Neural progenitor cell (in vitro differentiated cells): ENCODE data around the gene FBF1. TPM values are rescaled to one million over a fixed set of nuclear protein-coding genes. Genes with fewer than 3 reads are reported as not detected.

ENCODE experiments used
- DNase-seq: peaks from one replicate; pipeline ENCODE4 v3.0.0-alpha.2; 2016; ENCODE audit warnings: low spot score
- H2AFZ ChIP-seq: fragments of 200-600 bp; sonication (generic); replicated peaks from 2 replicates; pipeline ENCODE4 v1.6.1; 2016; ENCODE audit warnings: antibody characterized with exemption
- H3F3A ChIP-seq: fragments of 200-600 bp; sonication (generic); 2 replicates; pipeline ENCODE4 v1.6.1; 2016; ENCODE audit warnings: antibody characterized with exemption, low read depth
- H3K27ac ChIP-seq: fragments of 200-600 bp; sonication (generic); 2 replicates; pipeline ENCODE4 v1.5.1; 2016; ENCODE audit warnings: mild to moderate bottlenecking
- H3K27me3 ChIP-seq: fragments of 200-600 bp; sonication (generic); 2 replicates; pipeline ENCODE4 v1.6.1; 2016; ENCODE audit warnings: mild to moderate bottlenecking, moderate library complexity
- H3K36me3 ChIP-seq: fragments of 200-600 bp; sonication (generic); 2 replicates; pipeline ENCODE4 v1.5.1; 2016
- H3K4me1 ChIP-seq: fragments of 200-600 bp; sonication (generic); 2 replicates; pipeline ENCODE4 v1.6.1; 2016; ENCODE audit warnings: mixed run types
- H3K4me2 ChIP-seq: fragments of 200-600 bp; sonication (generic); 2 replicates; pipeline ENCODE4 v1.6.1; 2016
- H3K4me3 ChIP-seq: fragments of 200-600 bp; sonication (generic); 2 replicates; pipeline ENCODE4 v1.5.1; 2016
- H3K79me2 ChIP-seq: fragments of 200-600 bp; sonication (generic); 2 replicates; pipeline ENCODE4 v1.6.1; 2016; ENCODE audit warnings: low read depth
- H3K9ac ChIP-seq: fragments of 200-600 bp; sonication (generic); 2 replicates; pipeline ENCODE4 v1.6.1; 2016
- H3K9me3 ChIP-seq: fragments of 200-600 bp; sonication (generic); 2 replicates; pipeline ENCODE4 v1.5.1; 2016; ENCODE audit warnings: low read depth
- H4K20me1 ChIP-seq: fragments of 200-600 bp; sonication (generic); 2 replicates; pipeline ENCODE4 v1.6.1; 2016; ENCODE audit warnings: low read depth
- H3K27ac Mint-ChIP-seq: 3 replicates; pipeline ENCODE4 v1.8.0; 2021; ENCODE audit warnings: mixed read lengths
- H3K27me3 Mint-ChIP-seq: 2 replicates; pipeline ENCODE4 v1.8.0; 2022; ENCODE audit warnings: low read depth, mild to moderate bottlenecking, inconsistent platforms, moderate library complexity, mixed read lengths; ENCODE audit not compliant: insufficient read depth
- H3K36me3 Mint-ChIP-seq: 3 replicates; pipeline ENCODE4 v1.8.0; 2021; ENCODE audit warnings: mixed read lengths
- H3K4me1 Mint-ChIP-seq: 3 replicates; pipeline ENCODE4 v1.8.0; 2021; ENCODE audit warnings: mixed read lengths
- H3K4me3 Mint-ChIP-seq: 3 replicates; pipeline ENCODE4 v1.8.0; 2021; ENCODE audit warnings: mild to moderate bottlenecking, moderate library complexity, mixed read lengths
- H3K9me3 Mint-ChIP-seq: 3 replicates; pipeline ENCODE4 v1.8.0; 2020; ENCODE audit warnings: mixed read lengths
- CTCF ChIP-seq: fragments of 200-600 bp; sonication (generic); IDR thresholded peaks from 2 replicates; pipeline ENCODE4 v1.5.1; 2017; ENCODE audit warnings: antibody characterized with exemption, mild to moderate bottlenecking
- EZH2 ChIP-seq: fragments of 200-600 bp; sonication (generic); IDR thresholded peaks from 2 replicates; pipeline ENCODE4 v1.6.1; 2017; ENCODE audit warnings: antibody characterized with exemption, mild to moderate bottlenecking, moderate library complexity
- EZH2phosphoT487 ChIP-seq: fragments of 200-600 bp; sonication (generic); IDR thresholded peaks from 2 replicates; pipeline ENCODE4 v1.6.1; 2017; ENCODE audit warnings: antibody characterized with exemption
- total RNA-seq: library from RNA; depleted of rRNA; stranded (reverse); fragments of >200 nt; gene quantifications from 2 replicates; pipeline ENCODE4 v1.2.3, GENCODE V29; 2015; ENCODE audit warnings: low replicate concordance

FBF1 gene
- total RNA-seq, 1 donor from 2014 or later: 11.2 TPM

GRCh38 chr17:75943491-75943890, 2.6 kb upstream of the FBF1 start:
- H3K27me3 Mint-ChIP-seq: peaks cover 2% of the 10 kb centered on the region
- H3K27ac Mint-ChIP-seq: no peak overlapping the region
- no peaks in the 10 kb centered on the region for H3K9me3 Mint-ChIP-seq
- H3K4me2 ChIP-seq: no peak overlapping the region
- H4K20me1 ChIP-seq: no peaks in the 10 kb centered on the region
- TF ChIP-seq CTCF (no peak), EZH2 (no peak), EZH2phosphoT487 (no peak)
- H3K9ac ChIP-seq: no peak overlapping the region
- H2AFZ ChIP-seq: no peak overlapping the region
- no peak overlapping the region for H3K27ac ChIP-seq
- no peaks in the 10 kb centered on the region for H3K36me3 ChIP-seq
- H3K4me1 Mint-ChIP-seq: peaks cover 15% of the 10 kb centered on the region
- H3F3A ChIP-seq: peaks cover 9% of the 10 kb centered on the region
- no peaks in the 10 kb centered on the region for H3K27me3 ChIP-seq
- H3K9me3 ChIP-seq: no peaks in the 10 kb centered on the region
- no peak overlapping the region for H3K4me3 ChIP-seq
- no peak for DNase-seq
- no peaks in the 10 kb centered on the region for H3K79me2 ChIP-seq
- H3K4me1 ChIP-seq: peaks cover 8% of the 10 kb centered on the region
- no peak overlapping the region for H3K4me3 Mint-ChIP-seq
- H3K36me3 Mint-ChIP-seq: peaks cover 5% of the 10 kb centered on the region

GRCh38 chr17:75942473-75942872, 1.6 kb upstream of the FBF1 start:
- Mint-ChIP-seq H3K27ac (no peak overlapping the region), H3K4me3 (no peak overlapping the region)
- no peak overlapping the region for H3K27ac ChIP-seq

GRCh38 chr17:75941442-75941819, 589 bp upstream of the FBF1 start:
- Mint-ChIP-seq H3K36me3 (peaks cover 6% of the 10 kb centered on the region), H3K9me3 (no peaks in the 10 kb centered on the region), H3K4me1 (peaks cover 15% of the 10 kb centered on the region), H3K27me3 (peaks cover 8% of the 10 kb centered on the region), H3K27ac (peak overlapping the region; percentile 21), H3K4me3 (peak overlapping the region; percentile 96)
- no peak overlapping the region for H2AFZ ChIP-seq
- peak overlapping the region; percentile 65 for H3K4me3 ChIP-seq
- TF ChIP-seq CTCF (no peak), EZH2phosphoT487 (no peak), EZH2 (no peak)
- peaks cover 8% of the 10 kb centered on the region for H3K4me1 ChIP-seq
- H3K36me3 ChIP-seq: no peaks in the 10 kb centered on the region
- H3K9ac ChIP-seq: no peak overlapping the region
- peaks cover 9% of the 10 kb centered on the region for H3F3A ChIP-seq
- DNase-seq: no peak
- H3K27ac ChIP-seq: no peak overlapping the region
- H3K79me2 ChIP-seq: no peaks in the 10 kb centered on the region
- H4K20me1 ChIP-seq: no peaks in the 10 kb centered on the region
- H3K27me3 ChIP-seq: no peaks in the 10 kb centered on the region
- H3K4me2 ChIP-seq: peak overlapping the region; percentile 71
- H3K9me3 ChIP-seq: no peaks in the 10 kb centered on the region

More at GRCh38 chr17:75942473-75942872, 1.6 kb upstream of the FBF1 start:
- H4K20me1 ChIP-seq: no peaks in the 10 kb centered on the region
- no peaks in the 10 kb centered on the region for H3K9me3 Mint-ChIP-seq
- H3K79me2 ChIP-seq: no peaks in the 10 kb centered on the region
- H2AFZ ChIP-seq: no peak overlapping the region
- no peak for TF ChIP-seq EZH2phosphoT487
- TF ChIP-seq EZH2: no peak
- TF ChIP-seq CTCF: no peak
- H3K4me2 ChIP-seq: no peak overlapping the region
- no peaks in the 10 kb centered on the region for H3K9me3 ChIP-seq
- H3K4me1 ChIP-seq: peaks cover 8% of the 10 kb centered on the region
- peaks cover 6% of the 10 kb centered on the region for H3K27me3 Mint-ChIP-seq
- no peaks in the 10 kb centered on the region for H3K36me3 ChIP-seq
- DNase-seq: no peak
- H3K27me3 ChIP-seq: no peaks in the 10 kb centered on the region
- no peak overlapping the region for H3K4me3 ChIP-seq
- no peak overlapping the region for H3K9ac ChIP-seq
- H3K4me1 Mint-ChIP-seq: peaks cover 15% of the 10 kb centered on the region
- H3F3A ChIP-seq: peaks cover 9% of the 10 kb centered on the region
- peaks cover 8% of the 10 kb centered on the region for H3K36me3 Mint-ChIP-seq
